Measurements from ENCODE around the gene ENTR1. TPM values are rescaled to one million over a fixed set of nuclear protein-coding genes. Genes with fewer than 3 reads are reported as not detected.

Gene ENTR1
- polyA plus RNA-seq, 1 donor from 2014 or later, result 63.7 TPM

- Histone ChIP-seq H3K27me3 (ENCODE audit: insufficient read depth, low read depth, low read length) (no peaks in the 10 kb centered on the region), H4K20me1 (ENCODE audit: insufficient read depth) (no peaks in the 10 kb centered on the region), H3K9ac (ENCODE audit: low read length) (no peak overlapping the region), H3K9me3 (ENCODE audit: low read length) (no peaks in the 10 kb centered on the region), H3K79me2 (replicated peaks; ENCODE audit: insufficient read depth, low read length) (no peaks in the 10 kb centered on the region), H3K4me3 (ENCODE audit: low read length) (peak overlapping the region; percentile 75), H2AFZ (ENCODE audit: low read depth, low read length) (no peak overlapping the region), H3K9me2 (ENCODE audit: insufficient read depth, low read length) (no peaks in the 10 kb centered on the region), H3K27ac (ENCODE audit: low read length) (no peak overlapping the region), H3K36me3 (ENCODE audit: insufficient read depth, low read length) (no peaks in the 10 kb centered on the region), H3K4me2 (ENCODE audit: low read length) (no peak overlapping the region), H3F3A (ENCODE audit: insufficient read depth, low read length, poor library complexity, severe bottlenecking) (no peaks in the 10 kb centered on the region)
- TF ChIP-seq RAD21 (conservative IDR thresholded peaks at IDR 0.05) (no peak), SMC3 (conservative IDR thresholded peaks at IDR 0.05; ENCODE audit: poor library complexity) (no peak), MXI1 (conservative IDR thresholded peaks at IDR 0.05; ENCODE audit: poor library complexity, severe bottlenecking) (no peak), EP300 (conservative IDR thresholded peaks at IDR 0.05; ENCODE audit: poor library complexity, severe bottlenecking) (no peak), POLR2AphosphoS5 (IDR thresholded peaks at IDR 0.05) (no peak), TAF1 (IDR thresholded peaks at IDR 0.05; ENCODE audit: low read depth) (no peak), EZH2 (IDR thresholded peaks at IDR 0.05; ENCODE audit: borderline replicate concordance, insufficient read depth, low read length, poor library complexity, severe bottlenecking) (no peak)
- TF ChIP-seq, protein P1, sequence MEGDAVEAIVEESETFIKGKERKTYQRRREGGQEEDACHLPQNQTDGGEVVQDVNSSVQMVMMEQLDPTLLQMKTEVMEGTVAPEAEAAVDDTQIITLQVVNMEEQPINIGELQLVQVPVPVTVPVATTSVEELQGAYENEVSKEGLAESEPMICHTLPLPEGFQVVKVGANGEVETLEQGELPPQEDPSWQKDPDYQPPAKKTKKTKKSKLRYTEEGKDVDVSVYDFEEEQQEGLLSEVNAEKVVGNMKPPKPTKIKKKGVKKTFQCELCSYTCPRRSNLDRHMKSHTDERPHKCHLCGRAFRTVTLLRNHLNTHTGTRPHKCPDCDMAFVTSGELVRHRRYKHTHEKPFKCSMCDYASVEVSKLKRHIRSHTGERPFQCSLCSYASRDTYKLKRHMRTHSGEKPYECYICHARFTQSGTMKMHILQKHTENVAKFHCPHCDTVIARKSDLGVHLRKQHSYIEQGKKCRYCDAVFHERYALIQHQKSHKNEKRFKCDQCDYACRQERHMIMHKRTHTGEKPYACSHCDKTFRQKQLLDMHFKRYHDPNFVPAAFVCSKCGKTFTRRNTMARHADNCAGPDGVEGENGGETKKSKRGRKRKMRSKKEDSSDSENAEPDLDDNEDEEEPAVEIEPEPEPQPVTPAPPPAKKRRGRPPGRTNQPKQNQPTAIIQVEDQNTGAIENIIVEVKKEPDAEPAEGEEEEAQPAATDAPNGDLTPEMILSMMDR (IDR thresholded peaks at IDR 0.05; ENCODE audit: poor library complexity, severe bottlenecking), result no peak
- TF ChIP-seq, protein P2, sequence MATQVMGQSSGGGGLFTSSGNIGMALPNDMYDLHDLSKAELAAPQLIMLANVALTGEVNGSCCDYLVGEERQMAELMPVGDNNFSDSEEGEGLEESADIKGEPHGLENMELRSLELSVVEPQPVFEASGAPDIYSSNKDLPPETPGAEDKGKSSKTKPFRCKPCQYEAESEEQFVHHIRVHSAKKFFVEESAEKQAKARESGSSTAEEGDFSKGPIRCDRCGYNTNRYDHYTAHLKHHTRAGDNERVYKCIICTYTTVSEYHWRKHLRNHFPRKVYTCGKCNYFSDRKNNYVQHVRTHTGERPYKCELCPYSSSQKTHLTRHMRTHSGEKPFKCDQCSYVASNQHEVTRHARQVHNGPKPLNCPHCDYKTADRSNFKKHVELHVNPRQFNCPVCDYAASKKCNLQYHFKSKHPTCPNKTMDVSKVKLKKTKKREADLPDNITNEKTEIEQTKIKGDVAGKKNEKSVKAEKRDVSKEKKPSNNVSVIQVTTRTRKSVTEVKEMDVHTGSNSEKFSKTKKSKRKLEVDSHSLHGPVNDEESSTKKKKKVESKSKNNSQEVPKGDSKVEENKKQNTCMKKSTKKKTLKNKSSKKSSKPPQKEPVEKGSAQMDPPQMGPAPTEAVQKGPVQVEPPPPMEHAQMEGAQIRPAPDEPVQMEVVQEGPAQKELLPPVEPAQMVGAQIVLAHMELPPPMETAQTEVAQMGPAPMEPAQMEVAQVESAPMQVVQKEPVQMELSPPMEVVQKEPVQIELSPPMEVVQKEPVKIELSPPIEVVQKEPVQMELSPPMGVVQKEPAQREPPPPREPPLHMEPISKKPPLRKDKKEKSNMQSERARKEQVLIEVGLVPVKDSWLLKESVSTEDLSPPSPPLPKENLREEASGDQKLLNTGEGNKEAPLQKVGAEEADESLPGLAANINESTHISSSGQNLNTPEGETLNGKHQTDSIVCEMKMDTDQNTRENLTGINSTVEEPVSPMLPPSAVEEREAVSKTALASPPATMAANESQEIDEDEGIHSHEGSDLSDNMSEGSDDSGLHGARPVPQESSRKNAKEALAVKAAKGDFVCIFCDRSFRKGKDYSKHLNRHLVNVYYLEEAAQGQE (IDR thresholded peaks at IDR 0.05; ENCODE audit: borderline replicate concordance), result no peak
Observed at GRCh38 chr9:136362450-136362784, 48.0 kb downstream of the ENTR1 start.

- Histone ChIP-seq H3K9me2 (ENCODE audit: insufficient read depth, low read length) (no peaks in the 10 kb centered on the region), H3K79me2 (replicated peaks; ENCODE audit: insufficient read depth, low read length) (no peaks in the 10 kb centered on the region), H4K20me1 (ENCODE audit: insufficient read depth) (no peaks in the 10 kb centered on the region), H3K4me3 (ENCODE audit: low read length) (no peak overlapping the region), H3K9me3 (ENCODE audit: low read length) (no peaks in the 10 kb centered on the region), H3K36me3 (ENCODE audit: insufficient read depth, low read length) (no peaks in the 10 kb centered on the region), H2AFZ (ENCODE audit: low read depth, low read length) (no peak overlapping the region), H3K27me3 (ENCODE audit: insufficient read depth, low read depth, low read length) (no peaks in the 10 kb centered on the region), H3K27ac (ENCODE audit: low read length) (no peak overlapping the region), H3K9ac (ENCODE audit: low read length) (no peak overlapping the region), H3K4me2 (ENCODE audit: low read length) (no peak overlapping the region), H3F3A (ENCODE audit: insufficient read depth, low read length, poor library complexity, severe bottlenecking) (no peaks in the 10 kb centered on the region)
- TF ChIP-seq RAD21 (conservative IDR thresholded peaks at IDR 0.05), result no peak
- TF ChIP-seq, protein P2 (IDR thresholded peaks at IDR 0.05; ENCODE audit: borderline replicate concordance), result no peak
- TF ChIP-seq POLR2AphosphoS5 (IDR thresholded peaks at IDR 0.05), result no peak
Observed at GRCh38 chr9:136361754-136362449, 48.5 kb downstream of the ENTR1 start.

Data from neural cell (in vitro differentiated cells).